ENCODE data around the gene GLI2.

The GLI2 gene

DNA sequence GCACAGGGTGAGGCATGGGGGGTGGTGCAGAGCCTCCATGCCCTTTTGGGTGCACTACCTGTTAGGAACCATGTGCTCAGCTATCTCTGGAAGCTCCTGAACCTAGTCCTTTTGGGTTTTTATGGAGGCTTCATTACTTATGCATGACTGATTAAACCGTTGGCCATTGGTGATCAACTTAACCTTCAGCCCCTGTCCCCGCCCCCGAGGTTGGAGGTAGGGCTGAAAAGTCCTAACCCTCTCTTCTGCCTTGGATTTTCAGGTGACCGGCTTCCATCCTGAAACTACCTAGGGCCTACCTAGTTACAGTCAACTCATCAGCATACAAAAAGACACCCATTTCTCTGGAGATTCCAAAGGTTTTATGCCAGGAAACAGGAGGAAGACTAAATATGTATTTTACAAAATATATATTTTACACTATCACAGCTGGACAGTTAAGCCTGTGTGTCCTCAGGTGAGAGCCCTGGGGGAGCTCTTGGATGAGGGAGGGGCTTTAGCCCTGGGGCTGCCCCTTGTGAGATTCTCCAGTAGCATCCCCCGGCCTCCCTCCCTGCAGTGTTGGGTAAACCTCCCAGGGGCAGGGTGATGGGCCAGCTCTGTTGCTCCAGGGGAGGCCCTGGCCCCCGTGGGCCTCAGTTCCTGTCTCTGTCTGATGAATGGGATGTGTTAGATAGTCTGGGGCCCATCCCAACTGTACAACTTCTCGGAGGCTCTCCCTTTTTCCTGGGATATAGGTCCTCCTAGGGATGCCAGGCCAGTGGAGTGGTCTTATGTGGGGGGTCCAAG is 24.1 kb downstream of the GLI2 start:
- DNase-seq: no peak

DNA sequence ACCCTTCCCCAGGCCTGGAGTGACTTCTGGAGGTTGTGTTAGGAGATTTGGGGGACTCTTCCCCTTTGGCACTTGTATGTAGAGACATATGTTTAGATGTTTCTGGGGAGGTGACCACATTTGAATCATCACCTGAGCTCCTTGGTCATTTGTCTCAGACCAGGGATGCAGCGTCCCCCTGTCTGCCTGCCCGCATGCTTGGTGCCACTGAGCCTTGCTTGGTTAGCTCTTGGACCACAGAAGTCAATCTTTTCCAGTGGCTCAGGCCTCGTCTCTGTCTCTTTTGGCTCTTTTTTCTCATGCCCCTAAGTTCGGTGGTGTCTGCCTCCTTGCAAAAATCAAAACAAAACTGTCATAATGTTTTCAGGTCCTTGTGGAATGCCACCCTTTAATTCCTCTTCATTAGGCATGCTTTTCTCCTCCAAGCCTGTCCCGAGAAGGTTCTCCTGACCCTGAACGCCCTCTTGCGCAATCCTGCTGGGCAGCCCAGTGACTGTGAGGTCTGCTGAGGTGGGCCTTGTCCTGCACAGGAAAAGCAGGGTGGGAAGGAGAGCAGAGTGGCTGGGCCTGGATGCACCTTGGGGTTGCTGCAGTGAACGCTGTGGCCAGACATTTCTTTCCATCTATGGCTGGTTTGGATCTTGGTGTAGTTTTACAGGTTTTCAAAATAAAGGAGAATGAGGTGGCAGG is 24.9 kb downstream of the GLI2 start:
- no peak for DNase-seq

DNA sequence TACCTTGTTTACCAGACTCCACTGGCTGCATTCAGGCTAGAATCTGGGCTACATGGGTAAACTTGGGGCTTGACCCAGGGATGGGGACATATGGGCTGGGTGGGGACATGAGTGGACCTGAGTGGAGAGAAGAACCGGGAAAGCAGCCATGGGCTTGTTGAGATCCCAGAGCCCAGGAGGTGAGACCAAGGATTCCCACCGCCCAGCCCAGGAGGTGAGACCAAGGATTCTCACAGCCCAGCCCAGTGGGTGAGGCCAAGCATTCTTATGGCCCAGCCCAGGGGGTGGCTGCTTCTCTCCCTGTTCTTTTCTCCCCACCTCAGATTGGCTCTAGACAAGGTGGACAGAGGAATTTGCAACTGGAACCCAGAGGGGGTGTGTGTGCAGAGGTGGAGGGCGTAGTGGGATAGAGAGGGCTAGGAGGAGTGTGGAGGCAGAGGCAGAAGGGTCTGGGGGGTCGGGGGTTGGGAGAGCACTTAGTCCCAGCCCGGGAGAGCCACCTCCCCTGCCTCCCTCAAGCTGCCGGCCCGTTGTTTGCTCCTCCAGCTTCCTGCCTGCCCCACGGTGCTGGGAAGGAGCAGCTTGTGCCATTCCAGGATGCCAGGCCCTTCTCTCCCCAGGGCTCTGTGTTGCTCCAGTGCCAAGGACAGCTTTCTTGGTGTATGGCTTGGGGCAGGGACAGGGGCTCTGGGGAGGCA is 25.6 kb downstream of the GLI2 start:
- no peak for DNase-seq

DNA sequence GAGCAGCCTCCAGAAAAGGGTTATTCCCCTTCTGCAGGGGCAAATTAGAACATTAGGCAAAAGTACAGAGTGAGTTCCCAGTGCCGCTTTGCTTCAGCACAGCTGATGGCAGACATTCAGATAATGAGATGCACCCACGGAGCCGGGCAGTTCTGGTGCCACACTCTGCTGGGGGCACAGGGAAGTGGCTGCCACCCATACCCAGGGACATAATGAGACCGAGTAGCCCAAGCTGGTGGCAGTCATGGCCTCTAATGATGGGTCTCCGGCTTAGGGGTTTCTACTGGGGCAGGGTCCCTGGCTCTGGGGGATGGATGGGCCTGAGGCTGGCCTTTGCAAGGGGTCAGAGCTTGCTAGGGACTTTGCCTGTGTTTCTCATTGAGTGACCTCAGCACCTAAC is 26.2 kb downstream of the GLI2 start:
- no peak for DNase-seq

DNA sequence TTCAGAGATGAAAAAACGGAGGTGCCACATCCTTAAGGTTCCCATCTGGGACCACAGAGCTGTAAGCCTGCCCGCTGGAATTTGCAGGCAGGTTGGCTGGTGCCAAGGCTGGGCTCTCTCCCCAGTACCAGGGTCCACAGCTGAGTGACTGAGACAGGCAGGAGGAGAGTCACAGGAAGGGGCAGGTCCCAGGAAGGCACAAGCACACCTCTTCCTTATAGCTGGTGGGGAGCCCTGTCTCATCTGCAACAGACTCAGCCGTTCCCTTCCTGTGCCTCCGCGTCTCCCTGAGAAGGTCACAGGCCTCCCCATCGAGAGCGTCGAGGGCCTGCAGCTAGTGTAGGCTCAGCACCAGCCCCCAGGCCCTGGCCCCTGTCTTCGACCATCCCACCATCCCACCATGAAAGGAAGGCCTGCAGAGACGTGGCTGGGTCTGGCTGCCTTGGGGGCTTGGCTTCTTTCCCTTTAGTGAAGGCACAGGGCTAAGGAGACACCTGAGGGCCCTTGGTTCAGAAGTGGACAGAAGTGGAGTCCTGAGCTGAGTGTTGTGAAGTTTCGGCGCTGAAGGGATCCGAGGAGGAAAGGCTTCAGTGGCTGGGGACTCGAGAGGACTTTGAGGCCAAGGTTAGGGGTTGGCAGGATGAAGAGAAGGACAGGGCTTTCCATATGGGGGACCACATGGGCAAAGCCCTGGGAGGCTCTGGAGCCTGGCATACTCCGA is 26.8 kb downstream of the GLI2 start:
- no peak for DNase-seq

DNA sequence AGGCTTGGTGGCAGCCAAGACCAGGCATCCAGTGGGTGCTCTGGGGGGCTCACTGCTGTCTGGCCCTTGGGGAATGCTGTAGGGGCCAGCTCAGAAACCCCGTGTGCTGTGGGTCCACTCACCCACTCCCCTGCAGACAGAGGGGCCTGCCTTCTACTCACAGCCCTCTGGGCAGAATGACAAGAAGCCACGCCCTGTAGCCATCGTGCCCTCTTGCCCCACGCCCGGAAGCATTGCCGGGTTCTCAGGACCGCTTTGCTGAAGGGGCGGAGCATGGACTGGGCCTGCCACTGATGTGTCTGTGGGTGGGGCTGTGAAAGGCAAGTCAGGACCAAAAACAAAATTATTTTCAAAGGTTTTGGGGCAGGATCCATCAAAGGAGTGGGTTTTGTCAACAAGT is 27.8 kb downstream of the GLI2 start:
- DNase-seq: no peak

DNA sequence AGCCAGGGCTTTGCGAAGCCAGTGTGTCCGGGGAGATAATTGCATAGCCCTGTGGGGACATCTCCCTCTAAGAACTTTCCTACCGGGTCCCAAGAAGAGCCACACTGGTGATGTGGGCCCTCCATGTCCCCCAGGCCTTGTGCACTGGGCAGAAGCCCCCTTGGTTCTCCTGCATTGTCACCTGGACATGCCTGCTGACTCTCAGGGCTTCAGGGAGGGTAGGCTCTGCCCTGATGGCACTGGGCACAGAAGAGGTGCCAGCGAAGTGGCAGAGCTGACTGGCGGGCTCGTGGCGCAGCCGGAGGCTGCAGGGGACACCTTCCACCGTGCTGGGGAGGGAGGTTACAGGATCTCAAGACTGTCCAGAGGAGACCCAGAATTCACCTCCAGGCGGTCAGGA is 28.3 kb downstream of the GLI2 start:
- DNase-seq: no peak

DNA sequence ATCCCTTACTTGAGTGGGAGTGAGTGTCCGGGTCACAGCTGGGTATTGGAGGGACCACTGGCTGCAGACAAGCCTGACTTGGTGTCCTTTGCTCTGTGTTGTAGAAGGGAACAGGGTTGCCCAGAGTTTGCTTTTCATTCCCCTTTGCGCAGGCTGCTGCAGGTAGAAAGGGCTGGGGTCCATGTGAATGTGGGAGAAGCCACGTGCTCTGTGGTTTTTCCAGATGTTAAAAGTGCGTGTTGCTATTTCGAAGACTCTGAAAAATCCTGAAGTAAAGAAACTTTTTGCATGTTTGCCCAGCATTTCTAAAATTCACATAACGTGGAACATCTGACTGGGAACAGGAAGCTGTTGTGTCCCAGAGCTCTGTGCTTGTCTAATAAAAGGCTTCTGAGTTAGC is 28.8 kb downstream of the GLI2 start:
- DNase-seq: no peak

DNA sequence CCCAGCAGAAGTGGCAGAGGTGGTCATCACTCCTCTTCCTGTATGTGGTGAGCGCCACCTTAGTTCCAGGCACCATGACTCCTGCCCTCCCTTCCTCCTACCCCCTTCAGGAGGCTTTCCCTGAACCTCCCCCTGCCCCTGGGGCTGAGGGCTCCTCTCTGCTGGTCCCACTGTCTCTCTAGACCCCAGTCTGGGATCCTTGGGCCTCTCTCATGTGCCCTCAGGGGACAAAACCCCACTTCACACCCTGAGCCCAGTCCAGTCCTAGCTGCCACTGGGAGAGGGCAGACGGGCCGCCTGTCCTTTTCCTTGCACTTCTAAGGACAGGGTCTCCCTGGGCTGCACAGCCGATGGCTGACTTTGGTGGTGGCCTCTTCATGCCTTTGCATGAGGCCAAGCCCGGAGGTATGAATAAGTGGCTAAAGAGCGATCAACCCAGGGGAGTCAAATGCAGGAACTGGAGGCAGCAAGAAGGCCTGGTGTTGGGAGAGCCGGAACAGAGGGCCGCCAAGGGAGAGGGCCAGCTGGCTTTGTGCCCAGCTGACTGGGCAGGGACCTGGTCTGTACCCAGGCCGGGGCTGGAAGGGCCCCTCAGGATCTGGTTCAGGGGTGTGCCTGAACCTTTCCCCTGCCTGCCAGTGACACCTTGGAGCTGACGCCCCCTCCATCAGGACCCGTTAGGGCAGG is 29.5 kb downstream of the GLI2 start:
- no peak for DNase-seq

DNA sequence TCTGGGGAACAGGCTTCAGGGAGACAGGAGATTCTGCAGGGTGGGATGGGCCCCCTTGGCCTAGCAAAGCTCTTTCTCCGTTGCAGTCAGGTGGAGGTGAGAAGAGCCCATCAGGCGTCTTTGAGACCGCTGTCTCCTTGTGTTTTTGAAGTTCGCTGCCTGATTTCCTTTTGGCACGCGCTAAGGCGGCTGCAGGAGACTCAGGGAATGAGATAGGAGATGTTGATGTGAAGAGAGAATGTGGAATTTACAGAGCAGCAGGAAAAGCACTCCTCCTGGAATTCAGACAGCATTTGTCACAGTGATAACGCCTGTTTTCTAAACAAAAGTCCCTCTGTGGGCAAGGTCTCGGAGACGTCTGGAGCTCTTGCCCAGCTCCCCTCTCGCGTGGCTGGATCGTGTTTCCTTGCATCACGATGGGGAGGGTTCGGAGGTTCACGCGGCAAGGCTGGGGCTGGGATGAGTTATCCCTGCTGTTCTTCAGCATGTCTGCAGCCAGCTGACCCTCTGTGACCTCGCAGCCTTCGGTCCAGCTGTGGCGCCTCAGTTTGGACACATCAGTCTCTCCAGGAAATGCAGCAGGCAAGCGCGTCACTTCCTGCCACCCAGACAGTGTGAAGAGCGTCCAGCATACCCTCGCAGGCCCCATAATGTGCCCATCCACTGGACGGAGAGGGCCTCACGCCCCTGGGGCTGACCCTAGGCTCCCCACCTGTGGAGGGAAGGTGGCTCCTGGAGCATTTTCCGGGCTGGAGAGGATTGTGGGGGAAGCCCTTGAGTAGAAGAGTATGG is 30.2 kb downstream of the GLI2 start:
- no peak for DNase-seq

DNA sequence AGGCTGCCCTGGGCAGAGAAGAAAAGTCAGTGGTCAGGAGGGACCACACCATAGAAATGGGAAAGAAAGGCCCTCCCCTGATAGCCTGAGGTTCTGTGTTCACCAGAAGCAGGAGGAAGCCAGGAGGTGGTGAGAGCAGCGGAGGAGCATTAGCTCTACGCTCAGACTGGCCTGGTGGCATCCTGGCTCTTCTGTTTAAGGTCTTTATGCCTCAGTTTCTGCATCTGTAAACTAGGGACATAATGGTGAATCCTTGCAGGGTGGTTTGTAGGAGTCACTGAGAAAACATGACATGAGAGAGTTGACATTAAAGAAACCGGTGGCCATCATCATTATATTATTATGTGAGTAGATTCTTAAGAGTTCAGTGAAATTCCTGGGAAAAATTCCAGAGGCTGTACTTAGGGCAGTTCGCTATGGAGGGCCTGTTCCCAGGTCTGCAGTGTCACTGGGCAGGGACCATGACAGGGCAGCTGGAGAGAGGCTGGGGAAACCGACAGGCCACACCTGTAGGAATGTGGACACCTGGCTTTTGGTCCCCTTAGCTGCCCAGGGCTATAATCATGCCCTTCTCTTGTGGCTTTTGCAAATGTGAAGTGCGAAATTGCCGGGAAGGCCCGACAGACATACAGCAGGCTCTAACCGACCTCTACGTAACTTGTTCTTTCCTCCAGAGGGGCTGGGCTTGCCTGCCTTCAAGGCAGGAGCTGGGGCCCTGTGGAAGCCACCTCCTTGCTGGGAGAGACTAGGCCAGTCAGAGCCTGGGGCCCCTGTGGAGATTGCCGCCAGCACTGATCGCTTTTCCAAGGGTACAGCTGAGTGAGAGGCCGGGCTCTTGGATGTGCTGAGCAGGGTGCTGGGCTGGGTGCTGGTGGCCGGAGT is 31.0 kb downstream of the GLI2 start:
- DNase-seq: no peak

DNA sequence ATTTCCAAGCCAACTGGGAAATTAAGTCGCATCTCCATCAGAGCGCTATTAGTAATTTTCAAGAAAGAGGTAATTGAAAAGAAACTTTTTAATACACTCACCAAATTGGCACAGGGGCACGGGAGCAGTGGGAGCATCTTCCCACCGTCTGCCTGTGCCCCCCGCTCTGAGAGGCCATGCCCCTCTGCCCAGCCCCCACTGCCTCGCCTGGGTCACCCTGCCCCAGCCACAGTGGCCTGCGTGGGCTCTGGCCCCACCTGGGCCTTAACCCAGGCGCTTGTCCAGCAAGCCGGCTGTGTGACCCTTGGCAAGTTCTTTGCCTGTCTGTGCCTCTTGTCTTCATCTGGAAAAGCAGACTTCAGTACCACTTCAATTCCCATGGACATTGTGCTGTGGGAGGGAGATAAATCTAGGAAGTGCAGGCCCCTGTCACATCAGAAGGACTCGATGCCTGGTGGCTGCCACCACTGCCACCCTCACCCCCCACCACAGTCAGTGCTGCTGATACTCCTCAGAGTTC is 31.9 kb downstream of the GLI2 start:
- no peak for DNase-seq

DNA sequence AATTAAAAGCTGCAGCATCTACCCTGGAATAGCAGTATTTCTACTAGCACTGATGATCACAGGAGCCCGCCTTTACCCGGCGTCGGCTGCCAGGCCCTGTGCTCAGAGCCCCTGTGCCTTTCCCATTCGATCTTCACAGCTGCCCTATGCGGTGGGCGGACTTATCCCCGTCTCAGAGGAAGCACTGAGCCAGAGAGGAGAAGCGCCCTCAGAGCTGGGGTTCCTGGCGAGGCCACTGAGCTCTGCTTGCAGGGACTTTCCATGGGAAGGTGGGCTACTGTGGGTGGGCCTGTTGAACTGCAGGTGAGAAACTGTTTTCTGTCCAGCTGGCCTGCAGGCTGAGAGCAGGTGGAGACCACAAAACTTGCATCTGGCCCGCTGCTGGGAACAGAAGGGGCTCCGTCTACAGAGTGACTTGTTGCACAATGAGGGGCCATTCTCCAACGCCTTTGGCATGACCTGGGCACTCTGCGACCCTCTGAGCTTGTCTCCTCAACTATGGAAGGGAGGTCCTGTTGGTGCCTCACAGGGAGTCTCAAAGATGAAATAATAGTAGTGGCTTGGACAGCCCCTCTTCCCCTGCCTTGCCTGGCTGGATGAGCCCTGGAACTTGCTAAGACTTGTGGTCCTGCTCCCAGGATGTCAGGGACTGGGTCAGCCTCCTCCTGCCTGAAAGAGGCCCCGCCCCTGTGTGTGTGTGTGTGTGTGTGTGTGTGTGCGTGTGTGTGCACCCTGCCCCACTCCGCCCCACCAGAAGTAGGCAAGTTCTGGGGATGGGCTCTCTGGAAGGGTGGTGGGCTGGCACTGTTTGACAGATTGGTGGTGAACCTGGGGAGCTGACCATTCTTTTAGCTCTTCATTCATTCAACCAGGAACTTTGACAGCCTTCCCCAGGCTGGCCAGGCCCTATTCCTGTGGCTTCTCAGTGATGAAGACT is 32.7 kb downstream of the GLI2 start:
- no peak for DNase-seq

DNA sequence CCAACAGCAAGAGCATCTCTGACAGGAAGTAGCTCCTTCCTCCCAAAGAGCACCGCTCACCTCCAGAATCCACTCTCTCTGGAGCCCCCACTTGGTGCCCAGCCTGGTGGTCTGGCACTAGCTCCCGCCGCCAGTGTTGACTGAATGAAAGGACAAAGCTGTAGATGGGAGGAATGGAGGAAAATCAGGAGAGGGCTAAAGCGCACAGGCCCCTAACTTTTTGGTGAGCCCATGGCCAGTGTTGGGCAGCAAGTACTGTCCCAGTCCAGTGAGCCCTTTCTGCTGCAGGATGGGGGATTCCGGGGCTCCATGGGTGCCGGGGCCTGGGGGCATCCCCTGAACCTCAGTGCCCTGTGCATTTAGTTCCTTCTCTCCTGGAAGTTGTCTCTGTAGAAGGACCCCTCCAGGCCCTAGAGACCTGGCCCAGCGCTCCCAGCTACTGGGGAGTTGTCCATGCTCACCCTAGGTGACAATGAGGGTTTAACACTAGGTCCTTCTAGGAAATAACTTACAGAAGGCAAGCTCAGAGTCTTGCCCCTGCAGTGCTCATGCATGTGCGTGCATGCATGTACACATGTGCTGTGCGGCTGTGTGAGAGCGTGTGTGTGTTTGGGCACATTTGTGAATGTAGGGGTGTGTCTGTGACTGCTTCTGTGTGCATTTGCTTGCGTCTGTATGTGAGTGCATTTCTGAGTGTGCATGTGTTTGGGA is 33.6 kb downstream of the GLI2 start:
- no peak for DNase-seq

DNA sequence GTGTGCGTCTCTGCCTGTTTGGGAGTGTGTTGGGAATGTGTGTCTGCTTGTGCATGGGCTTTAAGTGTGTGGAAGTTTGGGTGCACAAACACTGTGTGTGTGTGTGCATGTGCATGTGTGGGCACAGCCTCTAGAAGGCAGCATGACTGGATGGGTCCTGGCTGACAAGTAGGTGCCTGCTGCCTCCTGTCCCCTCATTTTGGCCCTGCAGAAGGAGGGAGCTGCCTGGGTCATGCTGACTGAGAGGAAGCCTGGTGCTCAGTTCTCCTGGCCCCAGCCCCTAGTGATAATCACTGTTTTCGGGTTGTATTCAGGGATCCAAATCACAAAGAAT is 34.1 kb downstream of the GLI2 start:
- no peak for DNase-seq

DNA sequence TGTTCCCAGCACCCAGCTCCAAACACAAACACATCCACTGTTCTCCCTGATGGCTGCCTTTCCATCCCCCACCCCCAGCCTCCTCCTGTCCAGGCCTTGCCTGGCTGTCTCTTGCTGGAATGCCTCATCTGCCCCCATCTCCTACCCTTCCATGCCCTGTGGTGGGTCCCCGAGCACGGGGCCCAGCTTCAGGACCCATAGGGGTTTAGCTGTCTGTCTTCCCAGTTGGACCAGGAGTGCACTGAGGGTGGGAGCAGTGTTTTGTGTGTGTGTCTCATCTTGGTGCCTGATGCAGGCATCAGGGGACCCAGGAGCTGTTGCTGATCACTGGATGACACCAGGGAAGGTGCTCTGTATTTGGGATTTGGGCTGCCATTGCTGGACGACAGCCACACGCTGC is 34.5 kb downstream of the GLI2 start:
- DNase-seq: no peak

DNA sequence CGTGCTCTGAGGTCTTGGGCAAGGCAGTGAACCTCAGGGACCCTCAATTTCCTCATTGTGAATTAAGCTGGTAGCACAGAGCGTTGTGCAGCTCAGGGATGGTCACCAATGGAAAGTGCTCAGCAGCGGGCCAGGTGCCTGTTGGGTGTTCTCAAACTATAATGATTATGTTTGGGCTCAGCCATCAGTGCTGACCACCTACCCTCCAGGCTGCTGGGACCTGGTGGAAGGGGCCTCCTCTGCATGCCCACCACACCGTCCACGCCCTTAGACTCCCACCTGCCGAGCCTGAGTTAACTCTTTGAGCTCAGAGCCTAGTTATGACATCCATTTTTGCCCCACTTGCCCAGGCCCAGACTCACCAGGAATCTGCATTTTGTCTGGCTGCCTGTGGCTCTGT is 35.0 kb downstream of the GLI2 start:
- DNase-seq: no peak

DNA sequence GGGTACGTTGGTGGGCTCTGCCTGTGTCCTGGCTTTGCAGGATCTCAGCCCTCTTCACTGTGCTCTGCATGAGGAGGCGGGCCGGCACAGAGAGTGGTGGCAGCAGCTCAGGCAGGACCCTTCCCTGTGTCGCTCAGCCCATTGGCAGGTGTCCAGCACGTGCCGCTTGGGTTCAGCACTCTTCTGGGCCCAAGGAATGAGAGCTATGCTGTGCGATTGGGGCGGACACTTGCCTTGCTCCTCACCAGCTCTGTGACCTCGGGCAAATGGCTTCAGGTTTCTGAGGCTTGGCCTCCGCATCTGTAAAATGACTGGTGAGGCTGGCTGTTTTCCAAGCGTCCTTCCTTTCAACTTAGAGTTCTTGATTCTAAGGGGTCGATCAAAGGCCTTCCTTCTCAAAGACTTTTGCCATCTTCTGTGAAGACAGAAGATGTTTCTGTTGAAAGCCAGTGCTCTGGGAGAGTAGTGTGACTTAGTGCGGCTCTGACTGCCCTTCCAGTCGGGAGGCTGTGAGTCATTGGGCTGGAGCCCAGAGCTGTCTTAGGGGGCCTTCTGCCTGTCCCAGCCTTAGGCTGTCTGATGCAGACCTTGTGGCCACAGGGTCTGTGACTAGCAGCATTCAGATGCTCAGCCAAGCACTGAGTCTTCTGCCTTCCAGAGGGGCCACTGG is 35.6 kb downstream of the GLI2 start:
- no peak for DNase-seq
